8988T (cell line): ENCODE results near the gene IGSF1.

Experiments
- DNase-seq: peaks from one replicate; pipeline ENCODE4 v3.0.0; 2011

Gene IGSF1

GRCh38 chrX:131288738-131289511 is at the start of gene IGSF1:
Gene IGSF1 (minus strand): TSS chrX:131289306. CDS start chrX:131286674, 2,632 bp downstream.
- no peak for DNase-seq

- DNase-seq: no peak
Measured at GRCh38 chrX:131332331-131332730, 43.2 kb upstream of the IGSF1 start.

GRCh38 chrX:131331152-131331551 is 42.0 kb upstream of the IGSF1 start:
- DNase-seq: no peak

GRCh38 chrX:131330735-131331134 is 41.6 kb upstream of the IGSF1 start:
- no peak for DNase-seq

- DNase-seq: no peak
Measured at GRCh38 chrX:131322651-131323050, 33.5 kb upstream of the IGSF1 start.

- no peak for DNase-seq
Measured at GRCh38 chrX:131317326-131317725, 28.2 kb upstream of the IGSF1 start.

GRCh38 chrX:131316260-131316659 is 27.2 kb upstream of the IGSF1 start:
- no peak for DNase-seq

- no peak for DNase-seq
Measured at GRCh38 chrX:131308980-131309379, 19.9 kb upstream of the IGSF1 start.

- no peak for DNase-seq
Measured at GRCh38 chrX:131306601-131307000, 17.5 kb upstream of the IGSF1 start.

GRCh38 chrX:131305926-131306325 is 16.8 kb upstream of the IGSF1 start:
- no peak for DNase-seq

- DNase-seq: no peak
Measured at GRCh38 chrX:131302701-131303100, 13.6 kb upstream of the IGSF1 start.

GRCh38 chrX:131301155-131301554 is 12.0 kb upstream of the IGSF1 start:
- no peak for DNase-seq

GRCh38 chrX:131298846-131299245 is 9.7 kb upstream of the IGSF1 start:
- DNase-seq: no peak

- no peak for DNase-seq
Measured at GRCh38 chrX:131298036-131298435, 8.9 kb upstream of the IGSF1 start.

- DNase-seq: no peak
Measured at GRCh38 chrX:131289527-131289926, 421 bp upstream of the IGSF1 start.

- no peak for DNase-seq
Measured at GRCh38 chrX:131288188-131288587, 918 bp downstream of the IGSF1 start.

GRCh38 chrX:131287560-131288179 is 1.4 kb downstream of the IGSF1 start:
- DNase-seq: no peak

GRCh38 chrX:131279617-131280016 is 9.5 kb downstream of the IGSF1 start:
- DNase-seq: no peak

GRCh38 chrX:131279197-131279596 is 9.9 kb downstream of the IGSF1 start:
- no peak for DNase-seq

- no peak for DNase-seq
Measured at GRCh38 chrX:131277543-131278136, 11.5 kb downstream of the IGSF1 start.

- DNase-seq: no peak
Measured at GRCh38 chrX:131273011-131273410, 16.1 kb downstream of the IGSF1 start.

- DNase-seq: no peak
Measured at GRCh38 chrX:131271826-131272225, 17.3 kb downstream of the IGSF1 start.

- no peak for DNase-seq
Measured at GRCh38 chrX:131271274-131271673, 17.8 kb downstream of the IGSF1 start.

- no peak for DNase-seq
Measured at GRCh38 chrX:131270080-131270479, 19.0 kb downstream of the IGSF1 start.
